ENCODE measurements around the gene DLST.

DNA sequence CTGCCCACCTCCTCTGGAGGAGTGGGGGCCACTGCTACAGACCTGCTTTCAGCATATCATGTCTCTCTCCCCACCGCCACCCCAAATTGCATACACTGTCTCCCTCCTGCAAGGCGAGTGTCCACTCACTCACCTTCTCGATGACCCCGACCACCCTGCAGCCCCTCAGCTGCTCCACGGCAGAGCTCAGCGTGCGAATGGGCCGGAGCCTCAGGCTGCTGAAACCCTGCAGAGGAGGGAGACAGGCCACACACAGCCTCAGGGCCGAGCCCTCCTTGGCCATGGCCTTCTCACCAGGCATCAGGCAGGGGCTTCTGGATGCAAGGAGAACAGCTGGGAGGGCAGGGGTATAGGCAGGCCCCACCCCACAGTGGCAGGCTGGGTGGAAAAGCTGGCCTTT, 36.7 kb downstream of the DLST start:
- TF ChIP-seq POLR2A (IDR thresholded peaks at IDR 0.05) (no peak), CTCF (IDR thresholded peaks at IDR 0.05) (no peak), EP300 (IDR thresholded peaks at IDR 0.05) (no peak), POLR2AphosphoS5 (IDR thresholded peaks at IDR 0.05) (no peak)

Measured in stomach (tissue), 4 donors.